ENCODE data around the gene ZYG11B. TPM values are rescaled to one million over a fixed set of nuclear protein-coding genes. Genes with fewer than 3 reads are reported as not detected.
A peak's percentile ranks its signal among the peaks of the same experiment; 100 is the strongest.
"Not testable (repeated sequence)": the region's sequence is repeated elsewhere in the genome, so short reads cannot be mapped to it uniquely, and the experiment has no call there.

Gene ZYG11B
- total RNA-seq, 1 donor from 2014 or later = 18.2 TPM

DNA sequence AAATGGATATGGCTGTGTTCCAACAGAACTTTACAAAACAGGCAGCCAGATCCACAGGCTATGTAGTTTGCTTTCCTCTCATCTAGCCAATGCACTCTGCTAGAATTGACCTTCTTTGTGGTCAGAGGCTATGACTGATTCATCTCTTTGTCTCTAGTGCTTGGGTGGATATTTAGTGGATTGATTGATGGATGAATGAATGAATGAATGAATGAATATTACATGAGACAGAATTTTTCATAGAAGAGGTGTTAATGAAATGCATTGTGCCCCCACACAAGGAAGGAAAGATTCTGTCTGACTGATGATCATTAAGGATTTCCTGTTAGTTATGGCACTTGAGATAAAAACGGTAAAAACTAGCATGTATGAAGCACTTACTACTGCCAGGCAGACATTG is 65.8 kb downstream of the ZYG11B start:
- Histone ChIP-seq H3K36me3 (ENCODE audit: control insufficient read depth, insufficient read depth, low read length) (peaks cover 5% of the 10 kb centered on the region), H3K4me3 (ENCODE audit: low read depth, low read length) (no peak overlapping the region), H3K27me3 (ENCODE audit: control insufficient read depth, insufficient read depth, low read length) (no peaks in the 10 kb centered on the region)
- FAIRE-seq (no peak), DNase-seq (ENCODE audit: low read depth) (no peak)
- TF ChIP-seq, protein P1, sequence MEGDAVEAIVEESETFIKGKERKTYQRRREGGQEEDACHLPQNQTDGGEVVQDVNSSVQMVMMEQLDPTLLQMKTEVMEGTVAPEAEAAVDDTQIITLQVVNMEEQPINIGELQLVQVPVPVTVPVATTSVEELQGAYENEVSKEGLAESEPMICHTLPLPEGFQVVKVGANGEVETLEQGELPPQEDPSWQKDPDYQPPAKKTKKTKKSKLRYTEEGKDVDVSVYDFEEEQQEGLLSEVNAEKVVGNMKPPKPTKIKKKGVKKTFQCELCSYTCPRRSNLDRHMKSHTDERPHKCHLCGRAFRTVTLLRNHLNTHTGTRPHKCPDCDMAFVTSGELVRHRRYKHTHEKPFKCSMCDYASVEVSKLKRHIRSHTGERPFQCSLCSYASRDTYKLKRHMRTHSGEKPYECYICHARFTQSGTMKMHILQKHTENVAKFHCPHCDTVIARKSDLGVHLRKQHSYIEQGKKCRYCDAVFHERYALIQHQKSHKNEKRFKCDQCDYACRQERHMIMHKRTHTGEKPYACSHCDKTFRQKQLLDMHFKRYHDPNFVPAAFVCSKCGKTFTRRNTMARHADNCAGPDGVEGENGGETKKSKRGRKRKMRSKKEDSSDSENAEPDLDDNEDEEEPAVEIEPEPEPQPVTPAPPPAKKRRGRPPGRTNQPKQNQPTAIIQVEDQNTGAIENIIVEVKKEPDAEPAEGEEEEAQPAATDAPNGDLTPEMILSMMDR (IDR thresholded peaks at IDR 0.05; ENCODE audit: insufficient read depth, low read length, severe bottlenecking) = no peak

DNA sequence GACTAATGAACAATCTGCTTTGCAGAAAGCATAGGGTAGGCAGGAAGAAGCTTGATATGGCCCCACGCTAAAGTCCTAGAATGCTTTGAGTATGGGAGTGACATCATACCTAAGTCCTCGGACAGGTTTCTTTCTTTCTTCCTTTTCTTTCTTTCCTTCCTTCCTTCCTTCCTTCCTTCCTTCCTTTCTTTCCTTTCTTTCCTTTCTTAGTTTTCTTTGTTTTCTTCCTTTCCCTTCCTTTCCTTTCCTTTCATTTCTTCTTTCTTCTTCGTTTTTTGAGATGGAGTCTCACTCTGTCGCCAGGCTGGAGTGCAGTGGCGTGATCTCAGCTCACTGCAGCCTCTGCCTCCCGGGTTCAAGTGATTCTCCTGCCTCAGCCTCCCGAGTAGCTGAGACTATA is 67.5 kb downstream of the ZYG11B start:
- not testable (repeated sequence) for H3K4me3 ChIP-seq (ENCODE audit: low read depth, low read length); FAIRE-seq; H3K36me3 ChIP-seq (ENCODE audit: control insufficient read depth, insufficient read depth, low read length); DNase-seq (ENCODE audit: low read depth); H3K27me3 ChIP-seq (ENCODE audit: control insufficient read depth, insufficient read depth, low read length)

DNA sequence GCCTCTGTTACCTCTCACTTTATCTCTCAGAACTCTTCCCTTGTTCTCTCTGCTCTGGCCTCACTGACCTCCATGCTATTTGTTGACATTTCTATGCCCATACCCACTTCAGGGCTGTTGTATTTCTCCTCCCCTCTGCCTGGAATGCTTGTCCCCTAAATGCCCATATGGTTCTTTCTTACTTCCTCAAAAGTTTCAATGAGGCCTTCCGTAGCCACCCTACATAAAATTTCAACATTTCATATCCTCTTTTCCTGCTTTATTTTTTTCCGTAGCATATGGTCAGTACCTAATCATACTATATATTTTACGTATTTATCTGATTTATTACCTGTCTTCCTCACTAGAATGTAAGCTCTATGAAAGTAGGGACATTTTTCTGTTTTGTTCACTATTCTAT is 69.2 kb downstream of the ZYG11B start:
- peaks cover 4% of the 10 kb centered on the region for H3K36me3 ChIP-seq (ENCODE audit: control insufficient read depth, insufficient read depth, low read length)
- H3K4me3 ChIP-seq (ENCODE audit: low read depth, low read length) = no peak overlapping the region
- no peaks in the 10 kb centered on the region for H3K27me3 ChIP-seq (ENCODE audit: control insufficient read depth, insufficient read depth, low read length)
- TF ChIP-seq, protein P1 (IDR thresholded peaks at IDR 0.05; ENCODE audit: insufficient read depth, low read length, severe bottlenecking) = no peak
- FAIRE-seq (no peak), DNase-seq (ENCODE audit: low read depth) (no peak)

DNA sequence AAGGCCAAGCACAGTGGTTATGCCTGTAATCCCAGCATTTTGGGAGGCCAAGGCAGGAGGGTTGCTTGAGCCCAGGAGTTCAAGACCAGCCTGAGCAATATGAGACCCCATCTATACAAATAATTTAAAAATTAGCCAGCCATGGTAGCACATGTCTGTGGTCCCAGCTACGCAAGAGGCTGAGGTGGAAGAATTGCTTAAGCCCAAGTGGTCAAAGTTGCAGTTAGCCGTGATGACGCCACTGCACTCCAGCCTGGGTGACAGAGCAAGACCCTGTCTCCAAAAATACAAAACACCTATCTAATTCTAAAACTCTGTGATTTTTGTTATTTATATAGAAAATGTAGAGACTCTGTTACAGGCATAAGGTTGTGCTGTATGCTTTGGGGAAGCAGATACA is 72.1 kb downstream of the ZYG11B start:
- no peak for DNase-seq (ENCODE audit: low read depth)
- Histone ChIP-seq H3K36me3 (ENCODE audit: control insufficient read depth, insufficient read depth, low read length) (peaks cover 2% of the 10 kb centered on the region), H3K27me3 (ENCODE audit: control insufficient read depth, insufficient read depth, low read length) (no peaks in the 10 kb centered on the region), H3K4me3 (ENCODE audit: low read depth, low read length) (no peak overlapping the region)
- no peak for FAIRE-seq
- TF ChIP-seq, protein P1 (IDR thresholded peaks at IDR 0.05; ENCODE audit: insufficient read depth, low read length, severe bottlenecking) = no peak

DNA sequence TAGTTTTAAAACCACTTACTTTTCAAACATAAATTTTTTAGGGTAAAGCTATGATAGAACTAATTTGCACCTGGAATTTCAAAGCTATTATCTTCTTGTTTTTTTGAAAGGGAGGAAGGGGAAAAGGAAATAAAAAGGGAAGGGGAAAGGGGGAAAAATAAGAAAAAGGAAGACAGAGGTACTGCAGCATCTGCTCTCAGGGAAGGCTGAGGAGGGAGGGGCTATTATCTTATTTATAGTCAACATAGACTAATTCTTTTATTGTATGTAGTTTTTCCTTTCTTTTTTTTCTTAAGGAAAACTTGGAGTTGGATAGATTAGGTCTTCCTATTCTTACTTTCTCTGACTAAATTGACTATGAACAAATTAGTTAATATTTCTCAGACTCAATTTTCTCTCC is 74.8 kb downstream of the ZYG11B start:
- Histone ChIP-seq H3K36me3 (ENCODE audit: control insufficient read depth, insufficient read depth, low read length) (peaks cover 2% of the 10 kb centered on the region), H3K27me3 (ENCODE audit: control insufficient read depth, insufficient read depth, low read length) (no peaks in the 10 kb centered on the region), H3K4me3 (ENCODE audit: low read depth, low read length) (no peak overlapping the region)
- no peak for DNase-seq (ENCODE audit: low read depth)
- FAIRE-seq = no peak
- TF ChIP-seq, protein P1 (IDR thresholded peaks at IDR 0.05; ENCODE audit: insufficient read depth, low read length, severe bottlenecking) = no peak

DNA sequence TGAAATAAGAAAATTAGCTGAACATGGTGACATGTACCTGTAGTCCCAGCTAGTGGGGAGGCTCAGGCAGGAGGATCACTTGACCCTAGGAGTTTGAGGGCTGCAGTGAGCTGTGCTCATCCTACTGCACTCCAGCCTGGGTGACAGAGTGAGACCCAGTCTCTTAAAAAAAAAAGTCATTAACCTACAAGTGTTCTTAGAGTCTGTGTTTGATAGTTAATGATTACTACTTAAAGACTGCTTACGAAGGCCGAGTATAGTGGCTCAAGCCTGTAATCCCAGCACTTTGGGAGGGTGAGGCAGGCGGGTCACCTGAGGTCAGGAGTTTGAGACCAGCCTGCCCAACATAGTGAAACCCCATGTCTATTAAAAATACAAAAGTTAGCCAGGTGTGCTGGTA is 77.8 kb downstream of the ZYG11B start:
- FAIRE-seq; H3K4me3 ChIP-seq (ENCODE audit: low read depth, low read length); H3K36me3 ChIP-seq (ENCODE audit: control insufficient read depth, insufficient read depth, low read length); DNase-seq (ENCODE audit: low read depth); H3K27me3 ChIP-seq (ENCODE audit: control insufficient read depth, insufficient read depth, low read length): not testable (repeated sequence)

DNA sequence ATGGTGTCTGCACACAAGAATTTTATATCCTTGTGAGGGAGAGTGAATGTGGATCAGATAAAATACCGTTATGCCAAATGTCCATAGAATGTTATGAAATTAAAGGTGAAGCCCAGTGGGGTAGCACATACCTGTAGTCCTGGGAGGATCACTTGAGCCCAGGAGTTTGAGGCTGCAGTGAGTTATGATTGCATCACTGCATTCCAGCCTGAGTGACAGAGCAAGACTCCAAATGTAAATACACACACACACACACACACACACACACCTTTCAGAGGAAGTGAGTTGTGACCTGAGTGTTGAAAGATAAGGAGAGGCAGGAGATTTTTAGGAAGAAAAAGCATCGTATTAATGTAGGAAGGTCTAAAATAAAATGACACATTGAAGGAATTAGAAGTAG is 88.2 kb downstream of the ZYG11B start:
- Histone ChIP-seq H3K36me3 (ENCODE audit: control insufficient read depth, insufficient read depth, low read length) (peaks cover 3% of the 10 kb centered on the region), H3K27me3 (ENCODE audit: control insufficient read depth, insufficient read depth, low read length) (no peaks in the 10 kb centered on the region), H3K4me3 (ENCODE audit: low read depth, low read length) (no peak overlapping the region)
- TF ChIP-seq, protein P1 (IDR thresholded peaks at IDR 0.05; ENCODE audit: insufficient read depth, low read length, severe bottlenecking) = no peak
- FAIRE-seq (peak; percentile 60), DNase-seq (ENCODE audit: low read depth) (peak; percentile 90)

DNA sequence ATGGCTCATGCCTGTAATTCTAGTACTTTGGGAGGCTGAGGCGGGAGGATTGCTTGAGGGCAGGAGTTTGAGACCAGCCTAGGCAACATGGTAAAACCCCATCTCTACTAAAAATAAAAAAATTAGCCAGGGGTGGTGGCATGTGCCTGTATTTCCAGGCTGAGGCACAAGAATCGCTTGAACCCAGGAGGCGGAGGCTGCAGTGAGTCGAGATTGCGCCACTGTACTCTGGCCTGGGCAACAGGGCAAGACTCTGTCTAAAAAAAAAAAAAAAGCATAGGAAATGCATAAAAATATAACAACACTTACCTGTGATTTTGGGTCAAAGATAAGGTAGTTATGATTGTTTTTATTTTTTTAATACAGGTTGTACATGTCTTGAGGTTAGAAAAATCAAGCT is 94.6 kb downstream of the ZYG11B start:
- FAIRE-seq; H3K36me3 ChIP-seq (ENCODE audit: control insufficient read depth, insufficient read depth, low read length); H3K27me3 ChIP-seq (ENCODE audit: control insufficient read depth, insufficient read depth, low read length); H3K4me3 ChIP-seq (ENCODE audit: low read depth, low read length); DNase-seq (ENCODE audit: low read depth): not testable (repeated sequence)

All from bronchial epithelial cell (primary cell).